HG03280 (cell line): ENCODE results near the gene LRRC74B.
"Not testable (repeated sequence)": the region's sequence is repeated elsewhere in the genome, so short reads cannot be mapped to it uniquely, and the experiment has no call there.

Source experiments
- ATAC-seq: cut with Tn5 transposase; IDR thresholded peaks from one replicate; pipeline ENCODE4 v1.9.1; 2021; ENCODE audit warnings: mild to moderate bottlenecking, moderate library complexity; ENCODE audit not compliant: unreplicated experiment

The LRRC74B gene

GRCh38 chr22:21054046-21054713, 8.4 kb downstream of the LRRC74B start:
- no peak for ATAC-seq

DNA sequence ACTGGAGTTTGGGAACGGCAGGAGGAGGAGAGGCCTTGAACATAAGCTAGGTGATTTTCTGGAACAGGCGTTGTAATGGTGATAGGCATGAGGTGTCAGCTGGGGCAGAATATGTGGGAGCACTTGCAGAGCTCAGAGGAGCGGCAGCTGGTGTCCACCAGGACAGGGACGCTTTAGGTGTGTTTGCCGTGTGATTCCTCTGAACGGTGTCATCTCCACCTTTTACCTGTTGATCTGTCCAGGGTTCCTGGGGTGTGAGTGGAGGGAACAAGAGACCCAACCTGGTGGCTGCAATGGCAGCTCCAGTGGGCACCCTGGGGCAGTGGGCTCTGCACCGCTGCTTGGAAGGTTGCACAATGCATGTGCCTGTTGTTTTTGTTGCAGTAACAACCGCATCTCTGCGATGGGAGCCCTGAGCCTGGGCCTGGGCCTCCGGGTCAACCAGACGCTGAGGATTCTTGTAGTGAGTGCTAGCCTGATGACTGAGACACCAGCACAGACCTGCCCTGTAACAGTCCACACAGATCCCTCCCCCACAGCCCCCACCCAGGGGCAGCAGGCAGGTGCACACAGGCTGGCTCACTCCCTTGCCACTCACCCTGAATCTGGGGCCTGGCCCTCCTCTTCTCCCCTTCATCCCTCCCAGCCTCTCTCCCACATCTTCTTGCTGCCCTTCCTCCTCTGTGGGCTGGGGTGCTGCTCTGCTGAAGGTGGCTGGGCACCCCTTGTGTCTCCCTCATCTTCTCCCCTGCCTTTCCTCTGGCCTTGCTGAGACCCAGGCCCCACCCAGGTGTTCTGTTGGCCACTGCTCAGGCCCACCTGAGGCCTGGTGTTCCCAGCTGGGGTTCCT, 9.2 kb downstream of the LRRC74B start:
- ATAC-seq: no peak

DNA sequence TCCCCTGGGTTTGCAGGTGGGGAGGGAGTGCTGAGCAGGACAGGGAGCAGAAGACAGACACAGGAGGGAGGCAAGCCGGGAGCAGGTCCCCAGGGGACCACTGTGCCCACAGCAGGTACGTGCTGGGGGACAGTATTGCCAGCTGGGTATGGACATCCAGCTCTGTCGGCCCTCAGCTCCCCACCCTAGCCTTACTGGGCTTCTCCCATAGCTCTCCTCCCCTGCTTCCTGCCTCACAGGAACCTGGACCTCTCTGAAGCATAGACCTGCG, 9.8 kb downstream of the LRRC74B start:
- ATAC-seq: no peak

GRCh38 chr22:21055880-21056319, 10.2 kb downstream of the LRRC74B start:
- ATAC-seq: no peak

- not testable (repeated sequence) for ATAC-seq
Observed at GRCh38 chr22:21060363-21060762, 14.6 kb downstream of the LRRC74B start.

- ATAC-seq: not testable (repeated sequence)
Observed at GRCh38 chr22:21061660-21062321, 16.0 kb downstream of the LRRC74B start.

DNA sequence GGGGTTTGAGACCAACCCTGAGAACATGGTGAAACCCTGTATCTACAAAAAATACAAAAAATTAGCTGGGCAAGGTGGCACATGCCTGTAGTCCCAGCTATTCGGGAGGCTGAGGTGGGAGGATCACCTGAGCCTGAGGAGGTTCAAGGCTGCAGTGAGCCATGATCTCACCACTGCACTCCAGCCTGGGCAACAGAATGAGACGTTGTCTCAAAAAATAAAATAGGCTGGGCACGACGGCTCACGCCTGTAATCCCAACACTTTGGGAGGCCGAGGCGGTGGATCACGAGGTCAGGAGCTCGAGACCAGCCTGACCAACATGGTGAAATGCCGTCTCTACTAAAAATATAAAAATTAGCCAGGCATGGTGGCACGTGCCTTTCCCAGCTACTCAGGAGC, 18.7 kb downstream of the LRRC74B start:
- ATAC-seq: not testable (repeated sequence)

DNA sequence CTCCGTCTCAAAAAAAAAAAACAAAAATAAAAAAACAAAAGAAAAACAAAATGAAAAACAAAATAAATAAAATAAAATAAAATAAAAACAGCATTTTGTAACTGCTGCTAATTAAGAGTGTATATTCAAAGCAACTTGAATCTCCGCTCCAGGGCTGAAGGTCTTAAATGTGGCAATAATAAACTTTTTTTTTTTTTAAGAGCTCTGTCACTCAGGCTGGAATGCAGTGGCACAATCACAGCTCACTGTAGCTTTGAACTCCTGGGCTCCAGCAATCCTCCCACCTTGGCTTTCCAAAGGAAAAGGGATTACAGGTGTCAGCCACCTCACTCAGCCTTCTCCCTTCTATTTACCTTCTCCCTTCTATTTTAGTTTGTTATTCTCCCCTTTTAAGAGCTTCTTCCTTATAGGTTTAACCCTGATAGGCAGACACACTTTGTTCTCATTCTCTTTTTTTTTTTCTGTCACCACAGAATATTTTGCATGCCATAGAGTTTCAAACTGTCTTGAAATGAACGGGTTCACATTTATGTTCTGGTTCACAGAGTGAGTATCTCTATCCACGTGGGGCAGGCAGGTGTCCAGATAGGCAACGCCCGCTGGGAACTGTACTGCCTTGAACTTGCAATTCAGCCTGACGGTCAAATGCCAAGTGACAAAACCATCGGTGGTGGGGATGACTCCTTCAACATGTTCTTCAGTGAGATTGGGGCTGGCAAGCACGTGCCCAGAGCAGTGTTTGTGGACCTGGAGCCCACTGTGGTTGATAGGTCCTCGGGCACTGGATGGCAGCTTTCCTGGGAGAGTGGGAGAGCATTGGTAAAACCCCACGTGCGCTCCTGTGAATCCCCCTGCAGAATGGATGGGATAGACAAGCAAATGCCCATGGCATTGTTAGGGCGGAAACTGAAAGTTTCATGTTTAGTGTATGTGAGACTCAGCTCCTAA, 19.4 kb downstream of the LRRC74B start:
- ATAC-seq: no peak

- ATAC-seq: no peak
Observed at GRCh38 chr22:21067075-21067900, 21.5 kb downstream of the LRRC74B start.

GRCh38 chr22:21067901-21068680, 22.3 kb downstream of the LRRC74B start:
- ATAC-seq: no peak

DNA sequence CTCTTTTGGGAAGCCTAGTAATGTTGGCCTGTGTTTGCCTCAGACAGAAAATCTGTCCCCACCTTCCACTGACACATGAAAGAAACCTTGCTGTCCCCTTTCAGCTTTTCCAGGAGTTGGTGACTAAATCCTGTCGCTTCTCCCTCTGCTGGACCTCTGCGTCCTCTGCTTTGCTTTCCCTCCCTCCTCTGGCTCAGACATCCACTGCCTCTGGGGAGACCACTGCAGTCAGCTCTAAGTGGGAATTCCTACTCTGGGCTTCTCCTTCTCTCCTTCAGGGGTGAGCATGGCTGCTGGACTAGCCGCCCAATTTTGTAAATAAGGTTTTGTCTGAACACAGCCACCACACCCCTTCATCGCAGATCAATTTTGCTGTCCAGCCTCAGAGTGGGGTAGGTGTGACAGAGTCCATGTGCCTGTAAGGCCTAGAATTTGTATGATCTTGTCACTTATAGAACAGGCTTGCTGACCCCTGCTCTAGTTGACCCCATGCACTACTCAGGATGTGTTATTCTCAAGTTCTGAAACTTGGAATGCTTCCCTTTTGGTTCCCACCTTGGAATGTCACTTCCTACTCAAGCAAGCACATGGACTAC, 23.0 kb downstream of the LRRC74B start:
- no peak for ATAC-seq

GRCh38 chr22:21069375-21069774, 23.6 kb downstream of the LRRC74B start:
- no peak for ATAC-seq

- no peak for ATAC-seq
Observed at GRCh38 chr22:21070690-21071615, 25.2 kb downstream of the LRRC74B start.

GRCh38 chr22:21071796-21072195, 26.1 kb downstream of the LRRC74B start:
- not testable (repeated sequence) for ATAC-seq

DNA sequence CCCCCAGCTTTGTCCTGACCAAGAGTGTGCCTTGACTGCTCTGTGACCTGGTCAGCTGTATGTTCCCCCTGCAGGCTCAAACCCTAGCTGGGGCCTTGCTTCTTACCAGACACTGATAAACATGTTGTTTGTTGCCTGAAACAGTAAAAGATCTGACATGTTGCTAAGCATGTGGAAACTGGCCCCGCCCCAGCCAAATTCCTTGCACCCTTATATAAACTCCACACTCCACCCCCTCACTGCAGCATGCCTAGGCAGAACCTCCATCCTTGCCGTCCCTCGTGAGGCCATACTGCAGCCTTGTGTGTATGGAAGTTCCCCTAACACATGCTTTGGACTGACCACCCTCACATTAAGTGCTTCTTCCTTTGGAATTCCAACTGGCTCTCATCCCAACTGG, 27.3 kb downstream of the LRRC74B start:
- no peak for ATAC-seq

GRCh38 chr22:21073482-21073881, 27.7 kb downstream of the LRRC74B start:
- no peak for ATAC-seq

GRCh38 chr22:21074102-21074715, 28.5 kb downstream of the LRRC74B start:
- ATAC-seq: no peak
